ENCODE results near the gene LRIF1.
"Not testable (repeated sequence)": the region's sequence is repeated elsewhere in the genome, so short reads cannot be mapped to it uniquely, and the experiment has no call there.

The LRIF1 gene

GRCh38 chr1:110945626-110946025, 18.1 kb downstream of the LRIF1 start:
- DNase-seq, result no peak

- DNase-seq, result no peak
These were observed 18.9 kb downstream of the LRIF1 start for GRCh38 chr1:110944806-110945205.

GRCh38 chr1:110936567-110936966, 27.2 kb downstream of the LRIF1 start:
- no peak for DNase-seq

DNA sequence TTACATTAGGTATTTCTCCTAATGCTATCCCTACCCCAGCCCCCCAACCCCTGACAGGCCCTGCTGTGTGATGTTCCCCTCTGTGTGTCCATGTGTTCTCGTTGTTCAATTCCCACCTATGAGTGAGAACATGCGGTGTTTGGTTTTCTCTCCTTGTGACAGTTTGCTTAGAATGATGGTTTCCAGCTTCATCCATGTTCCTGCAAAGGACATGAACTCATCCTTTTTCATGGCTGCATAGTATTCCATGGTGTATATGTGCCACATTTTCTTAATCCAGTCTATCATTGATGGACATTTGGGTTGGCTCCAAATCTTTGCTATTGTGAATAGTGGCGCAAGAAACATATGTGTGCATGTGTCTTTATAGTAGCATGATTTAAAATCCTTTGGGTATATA, 32.6 kb downstream of the LRIF1 start:
- not testable (repeated sequence) for DNase-seq

- no peak for DNase-seq
These were observed 34.8 kb downstream of the LRIF1 start for GRCh38 chr1:110928904-110929303.

GRCh38 chr1:110928191-110928590, 35.5 kb downstream of the LRIF1 start:
- DNase-seq, result peak; percentile 42

- DNase-seq, result no peak
These were observed 36.1 kb downstream of the LRIF1 start for GRCh38 chr1:110927484-110928075.

DNA sequence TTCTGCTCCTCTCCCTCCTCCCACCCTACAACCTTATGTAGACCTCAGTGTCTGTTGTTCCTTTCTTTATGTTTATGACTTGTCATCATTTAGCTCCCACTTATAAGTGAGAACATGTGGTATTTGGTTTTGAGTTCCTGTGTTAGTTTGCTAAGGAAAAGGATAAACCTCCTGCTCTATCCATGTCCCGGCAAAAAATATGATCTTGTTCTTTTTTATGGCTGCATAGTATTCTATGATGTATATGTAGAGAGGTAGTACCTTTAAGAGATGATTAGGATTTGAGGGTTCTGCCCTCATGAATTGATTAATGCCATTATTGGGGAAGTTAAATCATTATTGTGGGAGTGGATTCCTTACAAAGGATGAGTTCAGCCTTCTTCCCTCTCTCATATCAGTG, 41.8 kb downstream of the LRIF1 start:
- DNase-seq, result no peak

DNA sequence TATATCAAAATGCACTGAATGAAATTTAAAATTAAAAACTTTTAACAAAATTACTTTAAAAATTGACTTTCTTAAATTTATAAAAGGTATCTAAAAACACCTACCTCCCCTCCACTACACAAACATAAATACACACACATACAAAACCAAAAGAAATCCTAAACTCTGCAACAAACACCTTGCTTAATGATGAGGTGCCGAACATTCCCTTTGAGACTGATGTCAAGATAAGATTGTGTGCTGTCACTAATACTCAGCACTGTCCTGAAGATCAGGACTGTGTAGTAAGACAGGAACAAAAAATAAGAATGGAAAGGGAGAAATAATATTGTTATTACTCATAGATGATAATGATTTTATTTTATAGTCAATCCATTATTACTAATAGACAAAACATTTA, 45.7 kb downstream of the LRIF1 start:
- no peak for DNase-seq

GRCh38 chr1:110916669-110917306, 46.9 kb downstream of the LRIF1 start:
- DNase-seq, result peak; percentile 61

DNA sequence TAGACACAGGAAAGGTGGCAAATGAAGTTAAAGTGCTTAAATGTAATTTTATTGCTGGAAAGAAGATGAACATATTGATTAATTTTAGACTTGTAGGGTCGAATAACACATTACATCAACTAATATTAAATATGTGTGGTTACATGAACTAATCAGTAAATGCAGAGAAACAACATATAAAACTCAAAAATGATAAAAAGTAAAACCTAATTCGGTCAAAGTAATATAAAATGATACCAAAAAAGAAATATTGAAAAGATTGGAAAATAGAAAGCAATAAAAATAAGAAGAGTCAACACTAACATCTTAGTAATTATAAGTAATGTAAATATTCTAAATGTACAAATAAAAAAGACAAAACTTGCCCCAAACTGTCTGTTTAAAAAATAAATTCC, 47.5 kb downstream of the LRIF1 start:
- no peak for DNase-seq

DNA sequence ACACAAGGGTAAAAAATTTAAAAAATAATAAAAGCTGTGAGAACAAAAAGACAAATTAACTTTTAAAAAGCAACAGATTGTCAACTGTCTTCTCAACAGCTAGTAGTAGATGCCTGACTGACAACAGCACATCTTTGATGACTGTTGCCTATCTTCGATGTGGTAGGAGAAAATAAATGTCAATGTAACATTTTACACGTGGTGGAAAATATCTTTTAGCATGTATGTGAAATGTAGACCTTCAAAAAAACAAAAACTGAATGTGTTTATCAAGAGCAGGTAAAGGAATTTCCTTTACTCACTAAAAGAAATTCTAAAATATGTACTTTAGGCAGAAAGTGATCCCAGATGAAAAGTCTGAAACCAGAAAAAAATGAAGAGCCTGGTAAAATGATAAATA, 47.9 kb downstream of the LRIF1 start:
- no peak for DNase-seq

- no peak for DNase-seq
These were observed 49.0 kb downstream of the LRIF1 start for GRCh38 chr1:110914676-110915075.

DNA sequence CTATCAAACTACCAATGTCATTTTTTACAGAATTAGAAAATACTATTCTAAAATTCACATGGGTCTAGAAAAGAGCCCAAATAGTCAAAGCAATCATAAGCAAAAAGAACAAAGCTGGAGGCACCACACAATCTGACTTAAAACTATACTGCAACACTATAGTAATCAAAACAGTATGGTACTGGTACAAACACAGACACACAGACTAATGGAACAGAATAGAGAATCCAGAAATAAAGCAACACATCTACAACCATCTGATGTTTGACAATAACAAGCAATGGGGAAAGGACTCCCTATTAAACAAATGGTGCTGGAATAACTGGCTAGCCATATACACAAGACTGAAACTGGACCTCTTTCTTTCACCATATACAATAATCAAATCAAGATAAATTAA, 50.9 kb downstream of the LRIF1 start:
- no peak for DNase-seq

DNA sequence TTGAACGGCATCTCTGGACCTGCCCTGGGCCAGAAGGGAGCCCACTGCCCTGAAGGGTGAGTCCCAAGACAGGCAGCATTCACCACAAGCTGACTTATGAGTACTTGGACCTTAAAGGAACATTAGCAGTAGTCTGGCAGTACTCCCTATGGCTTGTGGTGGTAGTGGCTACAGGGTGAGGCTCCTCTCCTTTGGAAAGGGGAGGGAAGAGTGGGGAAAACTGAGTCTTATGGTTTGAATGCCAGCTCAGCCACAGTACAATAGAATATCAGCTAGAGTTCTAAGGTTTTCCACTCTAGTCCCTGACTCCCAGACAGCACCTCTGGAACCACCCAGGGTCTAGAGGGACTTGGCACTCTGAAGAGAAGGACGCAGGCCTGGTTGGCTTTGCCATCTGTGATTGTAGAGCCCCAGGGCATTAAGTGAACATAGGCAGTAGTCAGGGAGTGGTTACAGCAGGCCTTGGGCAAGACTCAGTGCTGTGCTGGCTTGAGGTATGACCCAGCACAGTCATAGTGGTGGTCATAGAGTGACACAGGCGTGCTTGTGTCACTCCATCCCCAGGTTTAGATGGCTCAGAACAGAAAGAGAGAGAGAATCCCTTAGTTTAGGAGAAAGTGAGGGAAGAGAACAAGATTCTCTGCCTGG, 59.7 kb downstream of the LRIF1 start:
- no peak for DNase-seq

DNA sequence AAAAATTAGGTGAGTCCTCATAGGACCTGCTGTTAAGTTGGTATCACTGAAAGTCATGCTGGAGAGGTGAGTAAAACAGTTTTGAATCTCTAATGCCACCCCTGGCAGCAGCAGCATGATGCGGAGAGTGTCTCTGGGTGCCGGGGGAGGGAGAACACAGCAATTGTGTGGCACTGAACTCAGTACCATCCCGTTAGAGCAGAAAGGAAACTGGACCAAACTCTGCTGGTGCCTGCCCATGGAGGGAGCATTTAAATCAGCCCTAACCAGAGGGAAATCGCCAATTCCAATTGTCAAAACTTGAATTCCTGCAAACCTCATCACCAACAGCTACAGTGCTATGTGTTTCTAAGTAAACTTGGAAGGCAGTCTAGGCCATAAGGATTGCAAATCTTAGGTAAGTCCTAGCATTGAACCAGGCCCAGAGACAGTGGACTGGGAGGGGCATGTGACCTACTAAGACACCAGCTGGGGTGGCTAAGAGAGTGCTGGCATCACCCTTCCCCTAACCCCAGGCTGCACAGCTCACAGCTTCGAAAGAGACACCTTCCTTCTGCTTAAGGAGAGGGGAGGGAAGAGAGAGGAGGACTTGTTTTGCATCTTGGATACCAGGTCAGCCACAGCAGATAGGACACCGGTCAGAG, 60.8 kb downstream of the LRIF1 start:
- DNase-seq, result no peak

GRCh38 chr1:110899458-110899843, 64.3 kb downstream of the LRIF1 start:
- DNase-seq, result no peak

- no peak for DNase-seq
These were observed 64.8 kb downstream of the LRIF1 start for GRCh38 chr1:110898734-110899457.

- no peak for DNase-seq
These were observed 66.0 kb downstream of the LRIF1 start for GRCh38 chr1:110897681-110898080.

Data from suppressor macrophage treated with lipopolysaccharide for 4 hours (primary cell).